ENCODE results near the gene AIP. TPM values are rescaled to one million over a fixed set of nuclear protein-coding genes. Genes with fewer than 3 reads are reported as not detected.
"Not testable (repeated sequence)": the region's sequence is repeated elsewhere in the genome, so short reads cannot be mapped to it uniquely, and the experiment has no call there.

AIP gene
- total RNA-seq, 6 donors from 2014 or later: 51.1 to 101 (median 75.3) TPM

- TF ChIP-seq EP300 (IDR thresholded peaks at IDR 0.05) (peak in 1 of 4 donors; percentile 14), POLR2AphosphoS5 (IDR thresholded peaks at IDR 0.05) (peak; percentile 85 to 88), CTCF (IDR thresholded peaks at IDR 0.05) (peak; percentile 51 to 79 (median 68)), POLR2A (IDR thresholded peaks at IDR 0.05) (peak in 3 of 4 donors; percentile 59 to 85 (median 80))
- Histone ChIP-seq H3K27ac (peak within 1 kb of the TSS; percentile 85 to 93 (median 90)), H3K27me3 (no peaks in the 10 kb centered on the region), H3K9me3 (no peaks in the 10 kb centered on the region), H3K4me3 (peak within 1 kb of the TSS; percentile 71 to 98 (median 87)), H3K4me1 (peaks cover 30 to 49% (median 37%) of the 10 kb centered on the region in 4 donors), H3K36me3 (no peaks in the 10 kb centered on the region)
- DNase-seq: peak; percentile 96 to 99
- peak; percentile 95 to 96 for ATAC-seq (ENCODE audit: low FRiP score in 2 of 2)
- WGBS, 2 donors: 0% methylated on average over 5 to 9 of the region's 76 CpGs
Measured at GRCh38 chr11:67468759-67469507, 13.9 kb upstream of the AIP start, which contains the start of gene TMEM134. Gene TMEM134 (minus strand): TSS chr11:67469251. CDS start chr11:67469192, 59 bp downstream.

- no peaks in the 10 kb centered on the region for H3K9me3 ChIP-seq
- H3K27me3 ChIP-seq: no peaks in the 10 kb centered on the region
- DNase-seq: no peak
- H3K27ac ChIP-seq: peak overlapping the region; percentile 85 to 93 (median 90)
- 12 to 15% methylated on average over 9 of the region's 9 CpGs for WGBS, 2 donors
- peaks cover 27 to 43% (median 33%) of the 10 kb centered on the region in 4 donors for H3K4me1 ChIP-seq
- no peak for ATAC-seq (ENCODE audit: low FRiP score in 2 of 2)
- H3K36me3 ChIP-seq: no peaks in the 10 kb centered on the region
- TF ChIP-seq CTCF (IDR thresholded peaks at IDR 0.05): peak in 1 of 6 experiments; percentile 2
- no peak for TF ChIP-seq EP300 (IDR thresholded peaks at IDR 0.05)
- no peak for TF ChIP-seq POLR2AphosphoS5 (IDR thresholded peaks at IDR 0.05)
- H3K4me3 ChIP-seq: peak overlapping the region; percentile 66 to 98 (median 87)
Measured at GRCh38 chr11:67469508-67469811, 13.4 kb upstream of the AIP start.

GRCh38 chr11:67470337-67471002, 12.4 kb upstream of the AIP start:
- TF ChIP-seq POLR2A (IDR thresholded peaks at IDR 0.05): no peak
- WGBS, 2 donors: 86% methylated on average over 8 of the region's 8 CpGs

GRCh38 chr11:67472882-67473281, 9.9 kb upstream of the AIP start:
- H3K4me3 ChIP-seq: no peak overlapping the region
- H3K4me1 ChIP-seq: peaks cover 11 to 16% (median 13%) of the 10 kb centered on the region in 4 donors
- ATAC-seq (ENCODE audit: low FRiP score in 2 of 2) (no peak), DNase-seq (no peak)
- no peaks in the 10 kb centered on the region for H3K27me3 ChIP-seq
- H3K9me3 ChIP-seq: no peaks in the 10 kb centered on the region
- WGBS, 2 donors: 78 to 83% methylated on average over 7 of the region's 7 CpGs
- H3K36me3 ChIP-seq: no peaks in the 10 kb centered on the region
- TF ChIP-seq POLR2AphosphoS5 (IDR thresholded peaks at IDR 0.05): no peak
- H3K27ac ChIP-seq: no peak overlapping the region

More at GRCh38 chr11:67470337-67471002, 12.4 kb upstream of the AIP start:
- Histone ChIP-seq H3K9me3 (no peaks in the 10 kb centered on the region), H3K27me3 (no peaks in the 10 kb centered on the region), H3K27ac (no peak overlapping the region), H3K4me3 (no peak overlapping the region), H3K36me3 (no peaks in the 10 kb centered on the region), H3K4me1 (peaks cover 21 to 36% (median 27%) of the 10 kb centered on the region in 4 donors)
- ATAC-seq (ENCODE audit: low FRiP score in 2 of 2) (no peak), DNase-seq (no peak)

- 84 to 88% methylated on average over 10 of the region's 10 CpGs for WGBS, 2 donors
- ATAC-seq (ENCODE audit: low FRiP score in 2 of 2); H3K4me1 ChIP-seq; H3K9me3 ChIP-seq; H3K27ac ChIP-seq; DNase-seq; H3K4me3 ChIP-seq; H3K27me3 ChIP-seq; H3K36me3 ChIP-seq: not testable (repeated sequence)
Measured at GRCh38 chr11:67476692-67477091, 6.1 kb upstream of the AIP start.

GRCh38 chr11:67477344-67478050, 5.3 kb upstream of the AIP start:
- not testable (repeated sequence) for H3K36me3 ChIP-seq; ATAC-seq (ENCODE audit: low FRiP score in 2 of 2); H3K27ac ChIP-seq; H3K27me3 ChIP-seq; H3K4me3 ChIP-seq; DNase-seq; H3K4me1 ChIP-seq; H3K9me3 ChIP-seq
- WGBS, 2 donors: 70 to 81% methylated on average over 15 of the region's 16 CpGs
